IPS-20b (cell line): ENCODE results near the gene MAGI1.

ENCODE experiments used
- H3K27ac ChIP-seq: one replicate; pipeline ENCODE4 v1.5.1; 2013; ENCODE audit warnings: low read length
- H3K27me3 ChIP-seq: 2 replicates; pipeline ENCODE4 v1.6.1; 2013; ENCODE audit warnings: mild to moderate bottlenecking, low read length, inconsistent platforms; ENCODE audit not compliant: insufficient read depth
- H3K36me3 ChIP-seq: 2 replicates; pipeline ENCODE4 v1.6.1; 2013; ENCODE audit warnings: low read depth, mild to moderate bottlenecking, inconsistent platforms, low read length, moderate library complexity; ENCODE audit not compliant: insufficient read depth
- H3K4me1 ChIP-seq: 2 replicates; pipeline ENCODE4 v1.6.1; 2013; ENCODE audit warnings: mild to moderate bottlenecking, control low read depth, inconsistent platforms, low read length, moderate library complexity; ENCODE audit not compliant: insufficient read depth
- H3K4me3 ChIP-seq: 2 replicates; pipeline ENCODE4 v1.5.1; 2013; ENCODE audit warnings: mild to moderate bottlenecking, low read length, inconsistent platforms
- H3K9ac ChIP-seq: 2 replicates; pipeline ENCODE4 v1.6.1; 2013; ENCODE audit warnings: low read depth, mild to moderate bottlenecking, inconsistent platforms, low read length, moderate library complexity
- H3K9me3 ChIP-seq: 2 replicates; pipeline ENCODE4 v1.6.1; 2013; ENCODE audit warnings: mild to moderate bottlenecking, low read depth, low read length, inconsistent platforms; ENCODE audit not compliant: insufficient read depth

Gene MAGI1

DNA sequence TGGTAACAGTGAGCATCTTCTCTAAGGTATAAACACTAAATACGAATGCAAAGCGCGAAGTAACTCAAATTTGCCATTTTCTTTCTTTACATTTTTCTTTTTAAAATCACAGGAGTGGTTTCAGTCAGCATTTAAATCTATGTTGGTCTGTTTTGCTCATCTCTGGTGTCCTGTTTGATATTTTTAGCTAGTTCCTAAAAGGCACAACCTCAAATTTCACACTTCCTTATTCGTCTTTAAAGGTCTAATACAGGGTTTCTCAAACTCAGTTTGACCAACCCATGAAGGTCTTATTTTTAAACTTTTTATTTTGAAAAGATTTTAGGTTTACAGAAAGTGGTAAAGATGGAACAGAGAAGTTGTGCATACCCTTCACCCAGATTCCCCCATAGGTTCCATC is 201.1 kb downstream of the MAGI1 start:
- Histone ChIP-seq H3K27me3 (no peaks in the 10 kb centered on the region), H3K4me1 (peaks cover 17% of the 10 kb centered on the region), H3K9me3 (no peaks in the 10 kb centered on the region), H3K27ac (no peak overlapping the region), H3K9ac (no peak overlapping the region), H3K36me3 (no peaks in the 10 kb centered on the region), H3K4me3 (no peak overlapping the region)

DNA sequence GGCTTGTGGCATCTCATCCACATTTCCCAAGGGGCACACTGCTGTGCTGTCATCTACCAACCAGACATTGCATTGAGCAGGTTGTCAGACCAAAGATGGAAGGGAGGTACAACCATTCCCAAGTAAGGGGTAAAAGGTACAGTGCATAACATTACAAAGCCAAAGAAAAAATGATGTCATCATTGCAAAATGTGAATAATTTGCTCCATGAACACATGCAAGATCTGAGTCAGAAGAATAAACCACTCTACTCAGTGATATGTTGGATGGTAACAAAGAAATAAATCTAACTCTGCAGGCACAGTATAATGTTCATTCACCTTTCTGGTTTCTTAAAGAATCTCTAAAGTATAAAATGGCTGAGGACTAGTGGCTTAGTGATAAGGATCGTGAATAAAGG is 202.7 kb downstream of the MAGI1 start:
- no peak overlapping the region for H3K9ac ChIP-seq
- H3K4me1 ChIP-seq: peaks cover 30% of the 10 kb centered on the region
- H3K27me3 ChIP-seq: no peaks in the 10 kb centered on the region
- no peak overlapping the region for H3K27ac ChIP-seq
- H3K36me3 ChIP-seq: no peaks in the 10 kb centered on the region
- H3K4me3 ChIP-seq: no peak overlapping the region
- H3K9me3 ChIP-seq: no peaks in the 10 kb centered on the region

DNA sequence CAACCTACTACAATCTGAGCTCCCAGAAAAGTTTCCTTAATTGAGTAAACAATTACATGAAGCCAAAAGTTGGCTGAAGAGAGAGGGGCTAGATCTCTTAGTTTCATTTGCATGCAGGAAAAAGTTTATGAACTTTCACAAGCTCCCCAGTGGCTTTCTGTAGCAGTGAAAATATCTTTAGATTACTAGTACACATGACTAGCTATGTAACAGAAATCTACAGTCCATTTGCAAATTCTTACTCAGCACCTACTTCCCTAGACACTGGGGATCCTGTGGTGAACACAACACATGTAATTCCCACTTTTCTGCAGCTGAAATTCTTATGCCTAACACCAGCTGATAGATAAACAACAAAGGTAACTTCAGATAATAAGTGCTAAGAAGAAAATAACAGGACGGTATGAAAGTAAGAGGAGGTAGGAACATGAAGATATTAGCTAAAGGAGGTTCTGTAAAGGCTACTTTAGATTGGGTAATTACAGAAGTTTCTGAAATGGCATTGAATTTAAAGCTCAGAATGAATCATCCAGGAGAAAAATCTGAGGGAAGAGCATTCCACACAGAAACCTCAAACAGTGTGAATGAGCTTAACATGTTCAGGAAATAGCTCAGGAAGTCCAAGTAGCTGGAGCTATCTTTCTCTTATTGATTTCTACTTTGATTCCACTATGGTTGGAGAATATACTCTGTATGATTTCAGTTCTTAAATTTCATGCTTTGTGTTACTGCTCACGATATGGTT is 204.8 kb downstream of the MAGI1 start:
- Histone ChIP-seq H3K27ac (no peak overlapping the region), H3K9me3 (no peaks in the 10 kb centered on the region), H3K36me3 (no peaks in the 10 kb centered on the region), H3K27me3 (no peaks in the 10 kb centered on the region), H3K9ac (no peak overlapping the region), H3K4me1 (peaks cover 32% of the 10 kb centered on the region), H3K4me3 (no peak overlapping the region)

DNA sequence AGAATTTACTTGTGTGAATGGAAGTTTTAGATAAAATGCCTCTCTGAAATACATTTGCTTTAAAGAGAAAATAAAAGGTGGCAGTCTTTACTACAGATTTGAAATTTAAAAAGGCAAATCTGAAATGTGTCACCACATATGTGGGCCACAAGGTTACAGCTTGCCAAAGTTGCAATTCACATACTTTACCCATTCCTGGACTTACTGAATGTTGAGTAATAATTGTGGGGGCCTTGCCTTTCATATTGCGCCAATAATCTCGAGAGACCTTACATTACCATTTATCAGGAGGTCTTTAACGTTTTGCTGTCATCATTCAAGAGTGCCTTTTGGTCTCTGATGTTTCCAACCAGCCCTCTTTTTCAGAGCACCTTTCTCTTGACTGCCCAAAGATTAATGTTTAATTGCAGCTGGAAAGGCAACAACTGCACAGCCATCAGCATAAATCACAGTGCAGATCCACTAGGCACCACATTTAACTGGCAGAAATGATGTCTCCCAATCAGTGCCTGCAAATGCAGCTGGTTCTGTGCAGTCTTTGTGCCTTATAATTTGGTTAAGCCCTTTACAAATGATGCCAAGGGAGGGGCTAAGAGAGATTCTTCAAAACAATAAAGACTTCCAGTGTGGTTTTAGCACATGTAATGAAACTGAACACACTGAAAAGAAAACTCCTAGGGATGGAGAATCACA is 206.8 kb downstream of the MAGI1 start:
- Histone ChIP-seq H3K4me1 (peaks cover 36% of the 10 kb centered on the region), H3K27me3 (no peaks in the 10 kb centered on the region), H3K4me3 (no peak overlapping the region), H3K9ac (no peak overlapping the region), H3K27ac (no peak overlapping the region), H3K36me3 (no peaks in the 10 kb centered on the region), H3K9me3 (no peaks in the 10 kb centered on the region)

DNA sequence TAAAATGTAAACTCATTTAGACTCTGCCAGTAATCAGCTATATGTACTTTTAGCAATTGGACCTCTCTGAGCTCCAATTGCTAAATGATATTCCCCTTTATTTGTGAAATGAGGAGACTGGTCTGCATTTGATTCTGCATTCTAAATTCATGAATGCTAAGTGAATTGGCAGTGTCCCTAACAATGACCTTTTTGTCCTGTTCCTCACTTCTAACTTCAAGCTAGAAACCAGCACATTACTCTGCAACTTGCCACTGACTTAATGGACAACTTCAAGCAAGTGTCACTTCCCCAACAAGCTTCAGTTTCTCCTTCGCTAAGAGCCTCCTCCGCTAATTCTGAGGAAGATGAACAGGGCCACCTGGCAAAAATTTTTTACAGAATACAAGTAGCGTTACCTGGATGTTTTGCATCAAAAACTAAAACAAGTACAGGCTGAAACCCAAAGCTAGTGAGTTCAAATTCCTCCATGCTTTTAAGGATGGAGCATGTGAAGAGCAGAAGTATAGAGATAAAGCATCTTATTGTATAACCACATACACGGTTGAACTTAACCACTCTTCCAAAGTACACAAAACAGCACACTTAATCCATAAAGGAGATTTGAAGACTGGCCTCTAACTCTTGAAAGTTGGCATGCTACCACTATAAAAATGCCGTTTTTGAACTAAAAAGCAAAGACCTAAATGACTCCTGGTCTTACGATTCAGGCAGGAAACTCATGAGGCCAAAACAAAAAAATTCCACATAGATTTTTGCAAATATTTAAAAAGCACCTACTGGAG is 207.6 kb downstream of the MAGI1 start:
- peaks cover 36% of the 10 kb centered on the region for H3K4me1 ChIP-seq
- no peak overlapping the region for H3K9ac ChIP-seq
- H3K9me3 ChIP-seq: no peaks in the 10 kb centered on the region
- H3K27me3 ChIP-seq: no peaks in the 10 kb centered on the region
- no peak overlapping the region for H3K4me3 ChIP-seq
- H3K27ac ChIP-seq: no peak overlapping the region
- no peaks in the 10 kb centered on the region for H3K36me3 ChIP-seq

DNA sequence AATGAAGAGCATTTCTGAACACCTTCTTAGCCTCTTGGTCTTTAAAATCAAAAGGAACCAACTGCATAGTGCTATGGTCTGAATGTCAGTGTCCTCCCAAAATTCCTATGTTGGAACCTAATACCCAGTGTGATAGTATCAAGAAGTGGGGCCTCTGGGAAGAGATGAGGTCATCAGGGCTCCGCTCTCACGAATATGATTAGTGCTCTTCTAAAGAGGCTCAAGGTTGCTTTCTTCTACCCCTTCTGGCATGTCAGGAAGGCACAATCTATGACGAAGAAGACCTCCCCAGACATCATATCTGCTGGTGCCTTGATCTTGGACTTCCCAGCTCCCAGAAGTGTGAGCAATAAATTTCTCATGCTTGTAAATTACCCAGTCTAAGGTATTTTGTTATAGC is 209.5 kb downstream of the MAGI1 start:
- no peak overlapping the region for H3K4me3 ChIP-seq
- H3K27ac ChIP-seq: no peak overlapping the region
- H3K9me3 ChIP-seq: no peaks in the 10 kb centered on the region
- H3K4me1 ChIP-seq: peaks cover 23% of the 10 kb centered on the region
- no peaks in the 10 kb centered on the region for H3K27me3 ChIP-seq
- H3K9ac ChIP-seq: no peak overlapping the region
- H3K36me3 ChIP-seq: no peaks in the 10 kb centered on the region

DNA sequence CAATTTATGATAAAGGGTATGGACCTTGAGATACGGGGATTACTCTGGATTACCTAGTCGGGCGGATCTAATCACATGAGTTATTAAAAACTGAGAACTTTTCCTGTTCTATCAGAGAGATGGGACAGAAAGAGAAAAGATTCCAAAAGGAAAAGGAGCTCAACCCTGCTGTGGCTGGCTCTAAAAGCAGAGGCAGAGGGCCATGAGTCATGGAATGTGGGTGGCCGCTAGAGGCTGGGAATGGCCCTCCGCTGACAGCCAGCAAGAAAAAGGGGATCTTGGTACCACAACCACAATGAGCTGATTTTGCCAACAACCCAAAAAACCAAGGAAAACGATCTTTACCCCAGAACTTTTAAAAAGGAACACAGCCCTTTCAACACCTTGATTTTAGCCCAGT is 210.0 kb downstream of the MAGI1 start:
- no peak overlapping the region for H3K9ac ChIP-seq
- no peak overlapping the region for H3K4me3 ChIP-seq
- no peaks in the 10 kb centered on the region for H3K9me3 ChIP-seq
- no peaks in the 10 kb centered on the region for H3K36me3 ChIP-seq
- no peaks in the 10 kb centered on the region for H3K27me3 ChIP-seq
- no peak overlapping the region for H3K27ac ChIP-seq
- peaks cover 20% of the 10 kb centered on the region for H3K4me1 ChIP-seq

DNA sequence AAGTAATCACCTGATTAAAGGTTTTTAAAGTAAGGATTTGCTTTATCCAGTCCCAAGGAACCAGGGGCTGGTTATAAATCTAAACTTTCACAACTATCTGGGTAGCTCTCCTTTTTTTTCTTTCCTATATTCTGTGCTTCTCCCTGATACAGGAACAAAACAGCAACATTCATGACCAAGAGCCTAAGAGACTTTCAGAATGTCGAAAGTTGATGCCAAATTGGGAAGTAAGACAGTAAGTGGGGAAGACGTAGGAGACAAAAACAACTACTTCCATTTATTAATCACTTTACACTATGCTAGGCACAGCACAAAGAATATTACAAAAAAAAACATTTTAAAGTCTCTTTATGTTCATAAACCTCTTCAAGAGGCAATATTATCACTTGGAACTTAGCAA is 211.6 kb downstream of the MAGI1 start:
- no peaks in the 10 kb centered on the region for H3K27me3 ChIP-seq
- no peaks in the 10 kb centered on the region for H3K9me3 ChIP-seq
- H3K27ac ChIP-seq: no peak overlapping the region
- H3K9ac ChIP-seq: no peak overlapping the region
- no peaks in the 10 kb centered on the region for H3K36me3 ChIP-seq
- H3K4me3 ChIP-seq: no peak overlapping the region
- peaks cover 16% of the 10 kb centered on the region for H3K4me1 ChIP-seq

DNA sequence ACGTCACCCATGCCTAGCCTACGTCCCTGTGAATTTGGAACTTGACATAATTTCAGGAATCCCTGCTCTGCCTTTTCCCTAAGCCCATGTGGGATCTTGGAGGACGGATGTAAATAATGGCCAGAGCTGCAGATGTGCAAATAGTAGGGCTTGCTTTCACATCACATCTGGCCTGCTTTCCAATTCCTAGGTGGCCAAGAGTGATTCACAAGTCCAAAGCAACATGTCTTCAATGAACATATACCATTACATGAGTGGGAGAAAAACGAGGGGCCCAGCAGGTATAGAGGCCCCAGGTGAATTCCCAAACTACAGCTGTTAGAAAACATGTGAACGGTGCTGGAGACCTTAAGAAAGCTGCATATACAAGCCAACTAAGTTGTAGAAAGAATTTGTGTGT is 214.6 kb downstream of the MAGI1 start:
- H3K4me1 ChIP-seq: 0 out of 2 replicates have a peak, but pooled peaks cover 5% of the 10 kb centered on the region
- no peak overlapping the region for H3K9ac ChIP-seq
- no peak overlapping the region for H3K4me3 ChIP-seq
- no peaks in the 10 kb centered on the region for H3K27me3 ChIP-seq
- no peak overlapping the region for H3K27ac ChIP-seq
- no peaks in the 10 kb centered on the region for H3K36me3 ChIP-seq
- no peaks in the 10 kb centered on the region for H3K9me3 ChIP-seq

DNA sequence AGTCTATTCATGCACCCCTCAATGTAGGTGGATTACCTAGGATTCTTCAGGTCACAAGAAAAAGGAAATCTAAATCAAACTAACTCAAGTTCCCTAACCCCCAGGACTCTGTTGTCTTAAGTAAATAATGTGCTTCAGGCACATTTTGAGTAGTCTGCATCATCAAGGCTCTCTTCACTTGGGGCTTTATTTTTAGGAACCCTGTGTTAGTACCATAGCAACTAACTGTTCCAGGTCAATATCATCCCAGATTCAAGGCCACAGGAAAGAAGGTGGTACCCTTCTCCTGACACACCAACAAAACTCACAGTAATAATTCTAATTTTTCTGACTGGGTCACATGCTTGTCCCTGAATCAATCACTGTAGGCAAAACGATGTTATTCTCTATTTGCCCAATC is 218.1 kb downstream of the MAGI1 start:
- Histone ChIP-seq H3K27me3 (no peaks in the 10 kb centered on the region), H3K27ac (no peak overlapping the region), H3K4me3 (no peak overlapping the region), H3K9ac (no peak overlapping the region), H3K4me1 (peaks cover 8% of the 10 kb centered on the region; the same call in 1 of the 2 replicates), H3K9me3 (no peaks in the 10 kb centered on the region), H3K36me3 (no peaks in the 10 kb centered on the region)

DNA sequence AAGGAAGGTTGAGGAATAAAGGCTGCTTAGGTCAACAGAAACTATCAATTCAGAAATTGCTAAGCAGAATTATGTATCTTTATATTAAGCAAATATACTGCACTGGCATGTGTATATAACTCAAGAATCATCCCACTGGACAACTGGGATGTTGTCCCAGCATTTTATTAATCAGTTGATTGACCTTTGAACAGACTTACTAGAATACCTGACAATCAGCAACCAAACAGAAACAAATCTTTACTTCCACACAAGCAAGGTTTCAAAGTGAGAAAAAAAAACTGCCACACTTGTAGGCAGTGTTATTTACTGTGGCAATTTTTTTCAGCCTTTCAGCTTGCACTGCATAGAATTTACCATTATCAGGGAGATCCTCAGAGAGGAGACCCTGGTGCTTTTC is 218.8 kb downstream of the MAGI1 start:
- Histone ChIP-seq H3K9ac (no peak overlapping the region), H3K27me3 (no peaks in the 10 kb centered on the region), H3K4me1 (peaks cover 11% of the 10 kb centered on the region; the same call in 1 of the 2 replicates), H3K4me3 (no peak overlapping the region), H3K36me3 (no peaks in the 10 kb centered on the region), H3K9me3 (no peaks in the 10 kb centered on the region), H3K27ac (no peak overlapping the region)
